T-helper 2 cell (primary cell): ENCODE results near the gene DNAJB12.
A peak's percentile ranks its signal among the peaks of the same experiment; 100 is the strongest.

Source experiments
- DNase-seq, 5 experiments: peaks; one replicate each; pipeline versions ENCODE4 v3.0.0 to v3.0.0-alpha.2; 2012 to 2022

The DNAJB12 gene

DNA sequence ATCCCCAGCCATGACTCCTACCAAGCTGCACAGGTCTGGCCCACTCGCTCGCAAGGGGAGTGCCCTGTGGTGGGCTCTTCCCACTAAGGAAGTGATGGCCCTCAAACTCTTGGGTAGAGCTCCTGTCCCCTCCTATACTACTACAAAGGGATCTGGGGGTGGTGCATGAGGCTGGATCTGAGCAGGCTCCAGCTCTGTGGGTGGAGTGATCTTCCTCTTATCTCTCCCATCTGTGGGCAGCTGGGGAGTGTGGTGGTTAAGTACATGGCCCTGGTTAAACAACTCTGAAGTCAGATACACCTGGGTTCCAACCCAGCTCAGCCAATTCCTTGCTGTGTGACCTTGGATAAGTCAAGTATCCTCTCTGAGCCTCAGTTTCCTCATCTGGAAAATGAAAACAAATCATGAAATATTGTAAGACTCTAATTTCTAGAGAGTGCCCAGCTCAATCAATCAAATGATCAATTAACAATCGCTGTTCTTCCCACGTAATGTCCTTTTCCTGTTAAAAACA lies 63.6 kb downstream of the DNAJB12 start:
- DNase-seq, result peak in 2 of 5 experiments; percentile 49 to 86

DNA sequence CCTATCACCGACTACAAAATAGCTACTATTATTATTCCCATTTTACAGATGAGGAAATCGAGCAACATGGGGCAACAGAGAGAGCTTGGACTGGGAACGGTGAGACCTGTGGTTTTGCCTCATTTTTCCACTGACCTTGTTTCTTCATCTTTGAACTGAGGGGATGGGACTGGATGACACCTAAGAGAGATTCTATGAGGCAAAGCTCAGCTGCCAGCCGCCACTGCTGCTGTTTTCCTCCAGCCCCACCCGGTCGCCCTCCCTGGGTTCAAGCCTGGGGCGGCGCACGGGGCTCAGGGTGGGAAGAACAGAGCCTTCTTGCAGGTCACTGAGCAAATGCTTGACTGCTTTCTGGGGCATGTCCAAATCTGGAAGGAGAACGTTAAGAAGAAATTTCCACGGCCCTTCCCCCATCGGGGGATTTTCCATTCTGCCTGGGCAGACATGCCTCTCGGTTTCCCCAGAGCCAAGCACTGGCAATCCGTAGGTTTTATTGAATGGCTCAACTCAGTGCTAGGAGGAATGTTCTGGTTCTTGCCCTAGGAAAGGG lies 68.7 kb downstream of the DNAJB12 start:
- DNase-seq, result no peak

DNA sequence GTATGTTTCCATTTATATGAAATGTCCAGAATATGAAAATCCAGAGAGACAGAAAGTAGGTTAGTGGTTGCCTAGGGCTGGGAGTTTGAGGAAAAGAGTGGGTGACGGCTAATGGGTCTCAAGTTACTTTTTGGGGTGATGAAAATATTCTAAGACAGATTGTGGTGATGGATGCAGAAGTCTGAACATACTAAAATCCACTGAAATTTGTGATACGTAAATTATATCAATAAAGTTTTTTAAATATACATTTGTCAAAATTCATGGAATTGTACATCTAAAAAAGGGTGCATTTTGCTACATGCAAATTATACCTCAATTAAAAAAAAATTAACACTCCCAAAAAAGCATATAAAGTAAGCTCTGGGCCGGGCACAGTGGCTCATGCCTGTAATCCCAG lies 71.6 kb downstream of the DNAJB12 start:
- no peak for DNase-seq
